HepG2 (cell line): ENCODE data around the gene FGGY. TPM values are rescaled to one million over a fixed set of nuclear protein-coding genes. Genes with fewer than 3 reads are reported as not detected.

ENCODE experiments used
- ATAC-seq: fragments of 200-7000 bp; cut with Tn5 transposase; 3 replicates; pipeline ENCODE4 v1.9.1; 2020; ENCODE audit warnings: mild to moderate bottlenecking, moderate library complexity
- BruUV-seq: library from RNA; stranded (reverse); fragments of 400-500 nt; replicated peaks from 2 replicates; lab custom pipeline; 2021; lab: Mats Ljungman, UMichigan
- CTCF ChIA-PET: fragments of 300-600 bp; formaldehyde crosslinking; extraction: SDS; loops from one replicate; lab custom pipeline; 2021; ENCODE audit warnings: low total read pairs, inconsistent platforms, low intra/inter-chr PET ratio; lab: Yijun Ruan, JAX
- POLR2A ChIA-PET: fragments of 350-600 bp; sonication (Branson Sonifier 250); formaldehyde crosslinking; loops from one replicate; lab custom pipeline; 2020; ENCODE audit warnings: antibody characterized with exemption, inconsistent platforms; lab: Yijun Ruan, JAX
- DNase-seq: peaks from one replicate; pipeline ENCODE4 v3.0.0-alpha.2; 2015; ENCODE audit warnings: low spot score
- FAIRE-seq: peaks from 3 replicates; lab custom pipeline; 2011; peaks lifted over from hg19 to GRCh38; lab: Jason Lieb, UNC
- H2AFZ ChIP-seq: one replicate; pipeline ENCODE4 v1.6.1; 2011; ENCODE audit warnings: low read length, inconsistent platforms
- H3K27ac ChIP-seq: fragments of 300-600 bp; 3 replicates; pipeline ENCODE4 v1.8.0; 2011; ENCODE audit warnings: mixed run types, mild to moderate bottlenecking, mixed read lengths, low read length, inconsistent platforms; ENCODE audit not compliant: insufficient read depth; ENCODE audit errors: extremely low read length
- H3K27me3 ChIP-seq, 2 experiments: fragments of 200-600 bp in 1 of 2; 2 replicates in 1 of 2; 3 replicates in 1 of 2; pipeline versions ENCODE4 v1.6.0 to v1.8.0; 2011; ENCODE audit warnings: low read length in 2 of 2, mild to moderate bottlenecking in 2 of 2, moderate library complexity in 2 of 2, inconsistent platforms in 1 of 2; ENCODE audit not compliant: insufficient read depth in 2 of 2, control insufficient read depth in 1 of 2
- H3K36me3 ChIP-seq, 2 experiments: fragments of 200-600 bp in 1 of 2; replicated peaks in 1 of 2; 2 replicates in 1 of 2; 3 replicates in 1 of 2; pipeline versions ENCODE4 v1.5.1 to v1.8.0; 2011; ENCODE audit warnings: low read length in 2 of 2, inconsistent platforms in 1 of 2; ENCODE audit not compliant: insufficient read depth in 2 of 2, control insufficient read depth in 1 of 2
- H3K4me1 ChIP-seq: 2 replicates; pipeline ENCODE4 v1.5.1; 2012; ENCODE audit warnings: low read length, inconsistent platforms; ENCODE audit not compliant: insufficient read depth
- H3K4me2 ChIP-seq: 2 replicates; pipeline ENCODE4 v1.6.0; 2011; ENCODE audit warnings: low read depth, low read length, inconsistent platforms
- H3K4me3 ChIP-seq, 3 experiments: fragments of 200-600 bp in 1 of 3; sonication (generic), shearing (Covaris generic) in 1 of 3; replicated peaks in 1 of 3; 2 replicates each; pipeline ENCODE4 v1.5.1; 2011 to 2016; ENCODE audit warnings: low read length in 3 of 3, inconsistent platforms in 2 of 3, low read depth in 2 of 3, mild to moderate bottlenecking in 2 of 3, control low read depth in 1 of 3, mixed read lengths in 1 of 3; ENCODE audit not compliant: insufficient read depth in 1 of 3
- H3K79me2 ChIP-seq: one replicate; pipeline ENCODE4 v1.6.1; 2011; ENCODE audit warnings: low read length, inconsistent platforms; ENCODE audit not compliant: insufficient read depth
- H3K9ac ChIP-seq: 2 replicates; pipeline ENCODE4 v1.6.0; 2011; ENCODE audit warnings: mild to moderate bottlenecking, low read depth, low read length, inconsistent platforms; ENCODE audit not compliant: insufficient read depth
- H3K9me3 ChIP-seq: 2 replicates; pipeline ENCODE4 v1.5.1; 2012; ENCODE audit warnings: mild to moderate bottlenecking, low read length
- H4K20me1 ChIP-seq: 2 replicates; pipeline ENCODE4 v1.6.0; 2011; ENCODE audit warnings: inconsistent platforms, mild to moderate bottlenecking, low read length, moderate library complexity; ENCODE audit not compliant: insufficient read depth
- CAMTA2 ChIP-seq: sonication (generic); formaldehyde crosslinking; IDR thresholded peaks from 2 replicates; pipeline ENCODE4 v1.4.0; 2020; ENCODE audit warnings: mild to moderate bottlenecking, missing genetic modification reagents, borderline replicate concordance
- CREBL2 ChIP-seq: sonication (generic); formaldehyde crosslinking; IDR thresholded peaks from 2 replicates; pipeline ENCODE4 v1.8.1; 2023; ENCODE audit warnings: missing genetic modification reagents, mild to moderate bottlenecking, borderline replicate concordance
- GRHL1 ChIP-seq: sonication (generic); formaldehyde crosslinking; conservative IDR thresholded peaks from 2 replicates; pipeline ENCODE4 v1.8.0; 2022; ENCODE audit warnings: missing genetic modification reagents
- RFX3 ChIP-seq: IDR thresholded peaks from 2 replicates; pipeline ENCODE4 v1.6.1; 2016; ENCODE audit warnings: missing biosample characterization, missing genetic modification reagents
- TBX2 ChIP-seq: sonication (generic); formaldehyde crosslinking; IDR thresholded peaks from 2 replicates; pipeline ENCODE4 v1.5.0; 2020; ENCODE audit warnings: missing genetic modification reagents, mild to moderate bottlenecking, borderline replicate concordance
- TCF7L2 ChIP-seq: IDR thresholded peaks from 2 replicates; pipeline ENCODE4 v1.6.1; 2011; ENCODE audit warnings: mild to moderate bottlenecking, low read depth, low read length, moderate library complexity
- TGIF2 ChIP-seq: IDR thresholded peaks from 2 replicates; pipeline ENCODE4 v1.6.1; 2016; ENCODE audit warnings: control low read depth, missing compliant biosample characterization
- ZNF790 ChIP-seq: sonication (generic); formaldehyde crosslinking; IDR thresholded peaks from 2 replicates; pipeline ENCODE4 v1.8.0; 2022; ENCODE audit warnings: missing genetic modification reagents, mild to moderate bottlenecking, borderline replicate concordance
- in situ Hi-C: cut with HindIII; loops from 2 replicates; pipeline ENCODE4 v1.10.0; 2017; ENCODE audit warnings: low pct_unique_long_range_greater_than_20kb; ENCODE audit not compliant: extremely low pct_ligation_motif_present
- intact Hi-C: fragments of 100-400 bp; cut with micrococcal nuclease; formaldehyde crosslinking; loops from one replicate; pipeline ENCODE4 v1.10.0; 2022; ENCODE audit not compliant: unreplicated experiment
- polyA plus RNA-seq, 8 experiments: library from polyadenylated mRNA; depleted of rRNA in 3 of 8; stranded (reverse) in 7 of 8; unstranded in 1 of 8; fragments of >200 nt; fragmentation: Illumina TruSeq in 4 of 8; extraction: Trizol in 4 of 8; gene quantifications; 2 replicates each; pipeline versions ENCODE4 v1.2.1 to v1.2.3, GENCODE V29; 2011 to 2016; ENCODE audit warnings: low read depth in 4 of 8, missing spikeins in 1 of 8, mixed read lengths in 1 of 8; ENCODE audit not compliant: insufficient read depth in 1 of 8
- total RNA-seq, 5 experiments: library from RNA; depleted of rRNA; stranded (reverse); fragments of >200 nt; fragmentation: Illumina TruSeq; extraction: Trizol; gene quantifications; 2 replicates each; pipeline ENCODE4 v1.2.3, GENCODE V29; 2016; ENCODE audit warnings: low read depth in 1 of 5

Gene FGGY
- total and polyA plus RNA-seq, 2 of the 13 experiments (the other 11 are each of a cell fraction or from before 2014, with no cell fraction given) = 15.7 to 27.5 TPM

- TF ChIP-seq CREBL2 (CRISPR knock-in tag) (no peak), ZNF790 (CRISPR knock-in tag) (no peak), GRHL1 (CRISPR knock-in tag) (no peak), CAMTA2 (CRISPR knock-in tag) (no peak), TCF7L2 (no peak), RFX3 (CRISPR knock-in tag) (no peak), TGIF2 (CRISPR knock-in tag) (no peak)
These were observed 300.7 kb downstream of the FGGY start (continued) for GRCh38 chr1:59597420-59598119.

GRCh38 chr1:59598120-59598440 lies 301.2 kb downstream of the FGGY start:
- Histone ChIP-seq H3K9me3 (no peaks in the 10 kb centered on the region), H3K4me2 (no peak overlapping the region), H3K4me1 (peaks cover 37% of the 10 kb centered on the region), H3K36me3 (no peaks in the 10 kb centered on the region), H3K79me2 (no peaks in the 10 kb centered on the region), H3K9ac (no peak overlapping the region), H3K27ac (no peak overlapping the region), H2AFZ (no peak overlapping the region), H4K20me1 (no peaks in the 10 kb centered on the region), H3K4me3 (no peak overlapping the region), H3K27me3 (no peaks in the 10 kb centered on the region)
- in situ Hi-C loops (no loop called here), intact Hi-C loops (no loop called here)
- no peak for FAIRE-seq
- CTCF ChIA-PET = no interaction called here
- BruUV-seq = no TSS peak
- POLR2A ChIA-PET = no interaction called here
- no peak for DNase-seq
- no peak for TF ChIP-seq TBX2 (CRISPR knock-in tag)
- ATAC-seq = no peak
